ENCODE measurements around the gene CDK5.

DNA sequence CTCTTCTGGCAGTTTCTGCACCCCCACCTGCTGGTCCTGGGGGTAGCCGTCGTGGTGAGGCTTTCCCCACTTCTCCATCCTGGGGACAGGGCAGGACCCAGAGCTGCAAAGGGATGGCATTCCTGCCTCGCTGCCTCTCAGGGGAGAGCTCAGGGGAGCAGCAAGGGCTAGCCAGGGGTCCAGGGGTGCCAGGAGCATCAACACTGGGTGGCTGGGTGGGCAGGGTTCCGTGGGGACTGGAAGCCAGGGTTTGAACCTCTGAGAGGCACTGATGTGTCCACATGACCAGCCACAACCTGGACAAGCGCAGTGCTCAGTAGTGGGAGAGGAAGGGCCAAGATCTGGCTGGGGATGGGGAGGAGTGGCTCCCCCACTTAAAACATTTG, 23.8 kb downstream of the CDK5 start:
- no peak for TF ChIP-seq CTCF (conservative IDR thresholded peaks at IDR 0.05; ENCODE audit: low read depth, low read length)
- TF ChIP-seq EZH2 (IDR thresholded peaks at IDR 0.05; ENCODE audit: borderline replicate concordance, low read depth, low read length, poor library complexity, severe bottlenecking): no peak
